GM23338 (cell line): ENCODE results near the gene ZNF142.

Source experiments
- CTCF ChIP-seq, 2 experiments: fragments of 200-600 bp in 1 of 2; sonication (generic) in 1 of 2; conservative IDR thresholded peaks; 2 replicates each; pipeline versions ENCODE4 v1.5.1 to v1.6.1; 2016 to 2017; ENCODE audit warnings: antibody characterized with exemption in 2 of 2, low read depth in 2 of 2, mild to moderate bottlenecking in 2 of 2, moderate library complexity in 1 of 2
- ETS1 ChIP-seq: IDR thresholded peaks from 2 replicates; pipeline ENCODE4 v1.6.1; 2016; ENCODE audit warnings: antibody characterized with exemption
- EZH2 ChIP-seq: fragments of 200-600 bp; sonication (generic); IDR thresholded peaks from one replicate; pipeline ENCODE4 v1.8.0; 2017; ENCODE audit warnings: antibody characterized with exemption, mild to moderate bottlenecking, low read depth; ENCODE audit not compliant: unreplicated experiment
- EZH2phosphoT487 ChIP-seq: fragments of 200-600 bp; sonication (generic); IDR thresholded peaks from one replicate; pipeline ENCODE4 v1.8.1; 2018; ENCODE audit warnings: antibody characterized with exemption; ENCODE audit not compliant: unreplicated experiment
- JUNB ChIP-seq: IDR thresholded peaks from one replicate; pipeline ENCODE4 v1.6.1; 2016; ENCODE audit warnings: antibody characterized with exemption; ENCODE audit not compliant: unreplicated experiment
- NANOG ChIP-seq: IDR thresholded peaks from 2 replicates; pipeline ENCODE4 v1.6.1; 2016; ENCODE audit warnings: antibody characterized with exemption, borderline replicate concordance
- POLR2AphosphoS5 ChIP-seq: IDR thresholded peaks from 2 replicates; pipeline ENCODE4 v1.6.1; 2016; ENCODE audit warnings: antibody characterized with exemption, low read depth
- REST ChIP-seq: IDR thresholded peaks from one replicate; pipeline ENCODE4 v1.6.1; 2018; ENCODE audit warnings: antibody characterized with exemption; ENCODE audit not compliant: unreplicated experiment
- STAT1 ChIP-seq: IDR thresholded peaks from one replicate; pipeline ENCODE4 v1.6.1; 2016; ENCODE audit warnings: antibody characterized with exemption; ENCODE audit not compliant: unreplicated experiment
- ZNF331 ChIP-seq: fragments of 250-450 bp; sonication (Bioruptor Pico); IDR thresholded peaks from 2 replicates; pipeline ENCODE4 v1.5.0; 2020; ENCODE audit warnings: low read depth, mild to moderate bottlenecking, moderate library complexity

- TF ChIP-seq CTCF (conservative IDR thresholded peaks at IDR 0.05; ENCODE audit: low read depth in 2 of 2) (no peak), POLR2AphosphoS5 (no peak), REST (no peak), EZH2phosphoT487 (no peak), EZH2 (no peak), NANOG (no peak), ETS1 (no peak), STAT1 (no peak), ZNF331 (CRISPR knock-in tag) (no peak), JUNB (no peak)
Measured at GRCh38 chr2:218701806-218702205, 42.4 kb upstream of the ZNF142 start.
